Measurements from ENCODE around the gene LPP. TPM values are rescaled to one million over a fixed set of nuclear protein-coding genes. Genes with fewer than 3 reads are reported as not detected.

LPP gene
- total and polyA plus RNA-seq, 2 of the 13 experiments (the other 11 are each of a cell fraction or from before 2014, with no cell fraction given), result 19.2 to 29.9 TPM

DNA sequence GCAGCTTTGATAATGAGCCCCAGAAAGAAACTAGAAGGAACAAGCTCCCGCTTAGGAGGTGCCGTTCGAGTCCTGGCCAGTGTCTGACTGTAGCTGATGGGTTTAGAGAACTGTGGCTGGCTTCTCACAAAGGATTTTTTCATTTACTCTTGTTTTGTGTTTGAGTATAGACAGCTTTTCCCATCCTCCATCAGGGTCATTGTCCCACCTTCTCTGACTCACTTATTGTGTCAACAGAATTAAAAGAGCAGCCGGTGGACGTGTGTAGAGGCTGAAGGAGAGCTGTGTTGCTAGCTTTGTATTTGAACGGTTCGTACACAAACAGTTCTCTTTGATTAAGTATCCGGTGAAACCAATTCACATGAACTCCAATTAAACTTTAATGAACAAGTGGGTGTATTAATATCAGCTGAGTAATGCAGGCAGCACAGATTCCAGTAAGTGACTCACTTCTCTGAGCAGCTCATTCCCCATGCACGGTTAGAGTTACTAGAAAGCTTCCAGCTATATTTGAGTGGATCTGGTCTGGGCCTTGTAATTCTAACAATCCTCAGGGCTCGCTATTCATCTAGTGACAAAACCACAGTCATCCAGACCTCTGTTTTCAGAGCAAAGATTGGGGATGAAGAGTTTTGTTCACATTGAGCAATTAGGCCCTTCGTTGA is 141.0 kb downstream of the LPP start (continued):
- TF ChIP-seq, protein P1, sequence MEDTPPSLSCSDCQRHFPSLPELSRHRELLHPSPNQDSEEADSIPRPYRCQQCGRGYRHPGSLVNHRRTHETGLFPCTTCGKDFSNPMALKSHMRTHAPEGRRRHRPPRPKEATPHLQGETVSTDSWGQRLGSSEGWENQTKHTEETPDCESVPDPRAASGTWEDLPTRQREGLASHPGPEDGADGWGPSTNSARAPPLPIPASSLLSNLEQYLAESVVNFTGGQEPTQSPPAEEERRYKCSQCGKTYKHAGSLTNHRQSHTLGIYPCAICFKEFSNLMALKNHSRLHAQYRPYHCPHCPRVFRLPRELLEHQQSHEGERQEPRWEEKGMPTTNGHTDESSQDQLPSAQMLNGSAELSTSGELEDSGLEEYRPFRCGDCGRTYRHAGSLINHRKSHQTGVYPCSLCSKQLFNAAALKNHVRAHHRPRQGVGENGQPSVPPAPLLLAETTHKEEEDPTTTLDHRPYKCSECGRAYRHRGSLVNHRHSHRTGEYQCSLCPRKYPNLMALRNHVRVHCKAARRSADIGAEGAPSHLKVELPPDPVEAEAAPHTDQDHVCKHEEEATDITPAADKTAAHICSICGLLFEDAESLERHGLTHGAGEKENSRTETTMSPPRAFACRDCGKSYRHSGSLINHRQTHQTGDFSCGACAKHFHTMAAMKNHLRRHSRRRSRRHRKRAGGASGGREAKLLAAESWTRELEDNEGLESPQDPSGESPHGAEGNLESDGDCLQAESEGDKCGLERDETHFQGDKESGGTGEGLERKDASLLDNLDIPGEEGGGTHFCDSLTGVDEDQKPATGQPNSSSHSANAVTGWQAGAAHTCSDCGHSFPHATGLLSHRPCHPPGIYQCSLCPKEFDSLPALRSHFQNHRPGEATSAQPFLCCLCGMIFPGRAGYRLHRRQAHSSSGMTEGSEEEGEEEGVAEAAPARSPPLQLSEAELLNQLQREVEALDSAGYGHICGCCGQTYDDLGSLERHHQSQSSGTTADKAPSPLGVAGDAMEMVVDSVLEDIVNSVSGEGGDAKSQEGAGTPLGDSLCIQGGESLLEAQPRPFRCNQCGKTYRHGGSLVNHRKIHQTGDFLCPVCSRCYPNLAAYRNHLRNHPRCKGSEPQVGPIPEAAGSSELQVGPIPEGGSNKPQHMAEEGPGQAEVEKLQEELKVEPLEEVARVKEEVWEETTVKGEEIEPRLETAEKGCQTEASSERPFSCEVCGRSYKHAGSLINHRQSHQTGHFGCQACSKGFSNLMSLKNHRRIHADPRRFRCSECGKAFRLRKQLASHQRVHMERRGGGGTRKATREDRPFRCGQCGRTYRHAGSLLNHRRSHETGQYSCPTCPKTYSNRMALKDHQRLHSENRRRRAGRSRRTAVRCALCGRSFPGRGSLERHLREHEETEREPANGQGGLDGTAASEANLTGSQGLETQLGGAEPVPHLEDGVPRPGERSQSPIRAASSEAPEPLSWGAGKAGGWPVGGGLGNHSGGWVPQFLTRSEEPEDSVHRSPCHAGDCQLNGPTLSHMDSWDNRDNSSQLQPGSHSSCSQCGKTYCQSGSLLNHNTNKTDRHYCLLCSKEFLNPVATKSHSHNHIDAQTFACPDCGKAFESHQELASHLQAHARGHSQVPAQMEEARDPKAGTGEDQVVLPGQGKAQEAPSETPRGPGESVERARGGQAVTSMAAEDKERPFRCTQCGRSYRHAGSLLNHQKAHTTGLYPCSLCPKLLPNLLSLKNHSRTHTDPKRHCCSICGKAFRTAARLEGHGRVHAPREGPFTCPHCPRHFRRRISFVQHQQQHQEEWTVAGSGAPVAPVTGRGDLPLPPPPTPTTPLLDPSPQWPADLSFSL (CRISPR knock-in tag; IDR thresholded peaks at IDR 0.05), result peak; percentile 51
- TF ChIP-seq DR1 (CRISPR knock-in tag; IDR thresholded peaks at IDR 0.05) (no peak; the same call in 1 of the 2 replicates), CAMTA2 (CRISPR knock-in tag; IDR thresholded peaks at IDR 0.05; ENCODE audit: borderline replicate concordance) (no peak), ZNF772 (CRISPR knock-in tag; IDR thresholded peaks at IDR 0.05) (peak; percentile 46; the same call in 1 of the 2 replicates), USF2 (IDR thresholded peaks at IDR 0.05; ENCODE audit: low read depth, low read length) (no peak), USF2 (CRISPR knock-in tag; IDR thresholded peaks at IDR 0.05; ENCODE audit: borderline replicate concordance) (no peak), ZNF776 (CRISPR knock-in tag; IDR thresholded peaks at IDR 0.05) (no peak), PHB2 (IDR thresholded peaks at IDR 0.05; ENCODE audit: partially characterized antibody) (no peak), GTF3A (CRISPR knock-in tag; conservative IDR thresholded peaks at IDR 0.05) (0 out of 2 replicates have a peak, but pooled peaks have one; percentile 55), ETV5 (CRISPR knock-in tag; IDR thresholded peaks at IDR 0.05; ENCODE audit: borderline replicate concordance) (peak; percentile 92; the same call in 1 of the 2 replicates), NKX3-1 (CRISPR knock-in tag; IDR thresholded peaks at IDR 0.05) (peak; percentile 84), JDP2 (CRISPR knock-in tag; IDR thresholded peaks at IDR 0.05; ENCODE audit: borderline replicate concordance) (peak; percentile 38; the same call in 1 of the 2 replicates), RARG (CRISPR knock-in tag; IDR thresholded peaks at IDR 0.05; ENCODE audit: low read depth) (0 out of 2 replicates have a peak, but pooled peaks have one; percentile 85), HOMEZ (CRISPR knock-in tag; IDR thresholded peaks at IDR 0.05; ENCODE audit: low read depth) (peak; percentile 96), RXRA (CRISPR knock-in tag; IDR thresholded peaks at IDR 0.05) (peak; percentile 94; the same call in 1 of the 2 replicates)
- TF ChIP-seq, protein P2, sequence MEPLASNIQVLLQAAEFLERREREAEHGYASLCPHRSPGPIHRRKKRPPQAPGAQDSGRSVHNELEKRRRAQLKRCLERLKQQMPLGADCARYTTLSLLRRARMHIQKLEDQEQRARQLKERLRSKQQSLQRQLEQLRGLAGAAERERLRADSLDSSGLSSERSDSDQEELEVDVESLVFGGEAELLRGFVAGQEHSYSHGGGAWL (CRISPR knock-in tag; IDR thresholded peaks at IDR 0.05), result no peak; the same call in 1 of the 2 replicates
- TF ChIP-seq, protein P3, sequence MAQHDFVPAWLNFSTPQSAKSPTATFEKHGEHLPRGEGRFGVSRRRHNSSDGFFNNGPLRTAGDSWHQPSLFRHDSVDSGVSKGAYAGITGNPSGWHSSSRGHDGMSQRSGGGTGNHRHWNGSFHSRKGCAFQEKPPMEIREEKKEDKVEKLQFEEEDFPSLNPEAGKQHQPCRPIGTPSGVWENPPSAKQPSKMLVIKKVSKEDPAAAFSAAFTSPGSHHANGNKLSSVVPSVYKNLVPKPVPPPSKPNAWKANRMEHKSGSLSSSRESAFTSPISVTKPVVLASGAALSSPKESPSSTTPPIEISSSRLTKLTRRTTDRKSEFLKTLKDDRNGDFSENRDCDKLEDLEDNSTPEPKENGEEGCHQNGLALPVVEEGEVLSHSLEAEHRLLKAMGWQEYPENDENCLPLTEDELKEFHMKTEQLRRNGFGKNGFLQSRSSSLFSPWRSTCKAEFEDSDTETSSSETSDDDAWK (CRISPR knock-in tag; IDR thresholded peaks at IDR 0.05), result no peak
